Gastroesophageal sphincter (tissue), 4 donors: ENCODE results near the gene NAGS. TPM values are rescaled to one million over a fixed set of nuclear protein-coding genes. Genes with fewer than 3 reads are reported as not detected.

ENCODE experiments used
- ATAC-seq: fragments of 150-250 bp; one replicate; pipeline ENCODE4 v1.9.1; 2016; ENCODE audit warnings: mild to moderate bottlenecking, moderate library complexity
- H3K27ac ChIP-seq, 4 donors: fragments of 200-600 bp; sonication (generic) in 3 of 4; 1 replicate in 3 of 4; 2 replicates in 1 of 4; pipeline ENCODE4 v1.5.1; 2016 to 2019
- H3K27me3 ChIP-seq: fragments of 200-600 bp; sonication (generic); one replicate; pipeline ENCODE4 v1.5.1; 2019
- H3K36me3 ChIP-seq, 2 donors: fragments of 200-600 bp; sonication (generic); one replicate each; pipeline ENCODE4 v1.5.1; 2019; ENCODE audit warnings: control low read depth in 1 of 2
- H3K4me1 ChIP-seq, 3 donors: fragments of 200-600 bp; sonication (generic); 1 replicate in 2 of 3; 2 replicates in 1 of 3; pipeline ENCODE4 v1.5.1; 2016 to 2019; ENCODE audit warnings: control low read depth in 2 of 3
- H3K4me3 ChIP-seq, 2 donors: fragments of 200-600 bp; sonication (generic); one replicate each; pipeline ENCODE4 v1.5.1; 2019; ENCODE audit warnings: mild to moderate bottlenecking in 1 of 2, moderate library complexity in 1 of 2
- H3K9me3 ChIP-seq, 3 donors: fragments of 200-600 bp; sonication (generic); one replicate each; pipeline ENCODE4 v1.5.1; 2017 to 2019; ENCODE audit warnings: control low read depth in 2 of 3
- CTCF ChIP-seq, 4 experiments: fragments of 200-600 bp in 2 of 4; fragments of 450-650 bp in 2 of 4; sonication (generic) in 1 of 4; IDR thresholded peaks; one replicate each; pipeline ENCODE4 v1.5.1; 2017 to 2019; ENCODE audit warnings: antibody characterized with exemption in 4 of 4, mild to moderate bottlenecking in 2 of 4, moderate library complexity in 2 of 4
- EP300 ChIP-seq: sonication (generic); formaldehyde crosslinking; IDR thresholded peaks from one replicate; pipeline ENCODE4 v1.6.1; 2017; ENCODE audit warnings: antibody characterized with exemption, mild to moderate bottlenecking
- POLR2A ChIP-seq, 2 donors: fragments of 450-650 bp; IDR thresholded peaks; one replicate each; pipeline ENCODE4 v1.6.1; 2017; ENCODE audit warnings: antibody characterized with exemption in 2 of 2, mild to moderate bottlenecking in 2 of 2, moderate library complexity in 1 of 2
- POLR2AphosphoS5 ChIP-seq: sonication (generic); formaldehyde crosslinking; IDR thresholded peaks from one replicate; pipeline ENCODE4 v1.6.1; 2017; ENCODE audit warnings: antibody characterized with exemption
- WGBS, 2 donors: methylation state at CpG; one replicate each; pipeline ENCODE4 v1.1.5; 2018; ENCODE audit warnings: low coverage in 1 of 2; 5-methylcytosine and 5-hydroxymethylcytosine counted together
- total RNA-seq, 4 donors: library from RNA; depleted of rRNA; stranded (reverse); fragments of >200 nt; gene quantifications; one replicate each; pipeline ENCODE4 v1.1.0, GENCODE V29; 2016

The NAGS gene
- total RNA-seq, 4 donors from 2014 or later, result 0.62 to 3.0 (median 1.0) TPM

GRCh38 chr17:44010966-44011647, 6.7 kb downstream of the NAGS start:
- peaks cover 12% of the 10 kb centered on the region for H3K27me3 ChIP-seq
- no peak overlapping the region for H3K27ac ChIP-seq
- H3K4me1 ChIP-seq, result peaks cover 0 to 50% (median 13%) of the 10 kb centered on the region in 3 donors
- H3K9me3 ChIP-seq, result no peaks in the 10 kb centered on the region
- ATAC-seq, result no peak
- WGBS, 2 donors, result 49 to 76% methylated on average over 2 to 3 of the region's 4 CpGs
- TF ChIP-seq POLR2A (IDR thresholded peaks at IDR 0.05) (no peak), CTCF (IDR thresholded peaks at IDR 0.05) (no peak), POLR2AphosphoS5 (no peak), EP300 (no peak)
- H3K36me3 ChIP-seq, result peaks cover 0 to 36% of the 10 kb centered on the region in 2 donors
- H3K4me3 ChIP-seq, result no peak overlapping the region

- WGBS, 2 donors, result 75 to 83% methylated on average over 5 to 7 of the region's 9 CpGs
- Histone ChIP-seq H3K9me3 (no peaks in the 10 kb centered on the region), H3K4me3 (no peak overlapping the region), H3K27ac (no peak overlapping the region), H3K36me3 (peaks cover 0 to 36% of the 10 kb centered on the region in 2 donors), H3K27me3 (peaks cover 5% of the 10 kb centered on the region), H3K4me1 (peaks cover 0 to 42% (median 11%) of the 10 kb centered on the region in 3 donors)
- TF ChIP-seq EP300 (no peak), CTCF (IDR thresholded peaks at IDR 0.05) (no peak), POLR2A (IDR thresholded peaks at IDR 0.05) (no peak), POLR2AphosphoS5 (no peak)
- no peak for ATAC-seq
These were observed 7.5 kb downstream of the NAGS start for GRCh38 chr17:44011876-44012275.

GRCh38 chr17:44012391-44012790, 8.0 kb downstream of the NAGS start:
- no peak for TF ChIP-seq POLR2AphosphoS5
- H3K27ac ChIP-seq, result no peak overlapping the region
- no peak for ATAC-seq

GRCh38 chr17:44012874-44013273, 8.5 kb downstream of the NAGS start:
- Histone ChIP-seq H3K27me3 (no peaks in the 10 kb centered on the region), H3K27ac (no peak overlapping the region), H3K4me1 (peaks cover 0 to 32% (median 3%) of the 10 kb centered on the region in 3 donors), H3K9me3 (no peaks in the 10 kb centered on the region), H3K4me3 (no peak overlapping the region), H3K36me3 (peaks cover 0 to 36% of the 10 kb centered on the region in 2 donors)
- 83 to 100% methylated on average over 1 of the region's 14 CpGs for WGBS, 2 donors
- TF ChIP-seq EP300 (no peak), POLR2AphosphoS5 (no peak), POLR2A (IDR thresholded peaks at IDR 0.05) (no peak), CTCF (IDR thresholded peaks at IDR 0.05) (no peak)
- no peak for ATAC-seq

More at GRCh38 chr17:44012391-44012790, 8.0 kb downstream of the NAGS start:
- Histone ChIP-seq H3K4me1 (peaks cover 0 to 37% (median 8%) of the 10 kb centered on the region in 3 donors), H3K36me3 (peaks cover 0 to 36% of the 10 kb centered on the region in 2 donors), H3K27me3 (peaks cover 1% of the 10 kb centered on the region), H3K9me3 (no peaks in the 10 kb centered on the region), H3K4me3 (no peak overlapping the region)
- WGBS, 2 donors, result 20 to 80% methylated on average over 1 of the region's 3 CpGs

- WGBS, 2 donors, result 57% methylated on average over 1 of the region's 12 CpGs; no CpG with 5 or more reads in 1 of the 2 donors
- no peak for ATAC-seq
These were observed 9.7 kb downstream of the NAGS start for GRCh38 chr17:44014133-44014436.

More at GRCh38 chr17:44014133-44014436, 9.7 kb downstream of the NAGS start:
- Histone ChIP-seq H3K4me1 (peaks cover 0 to 25% (median 0%) of the 10 kb centered on the region in 3 donors), H3K27me3 (no peaks in the 10 kb centered on the region), H3K9me3 (no peaks in the 10 kb centered on the region), H3K4me3 (peak overlapping the region; percentile 69 to 79), H3K27ac (peak overlapping the region in 3 of 4 donors; percentile 76 to 79 (median 78)), H3K36me3 (peaks cover 0 to 36% of the 10 kb centered on the region in 2 donors)
- TF ChIP-seq POLR2AphosphoS5 (no peak), EP300 (no peak), CTCF (IDR thresholded peaks at IDR 0.05) (no peak), POLR2A (IDR thresholded peaks at IDR 0.05) (no peak)
